ENCODE data around the gene CHN1.

CHN1 gene

DNA sequence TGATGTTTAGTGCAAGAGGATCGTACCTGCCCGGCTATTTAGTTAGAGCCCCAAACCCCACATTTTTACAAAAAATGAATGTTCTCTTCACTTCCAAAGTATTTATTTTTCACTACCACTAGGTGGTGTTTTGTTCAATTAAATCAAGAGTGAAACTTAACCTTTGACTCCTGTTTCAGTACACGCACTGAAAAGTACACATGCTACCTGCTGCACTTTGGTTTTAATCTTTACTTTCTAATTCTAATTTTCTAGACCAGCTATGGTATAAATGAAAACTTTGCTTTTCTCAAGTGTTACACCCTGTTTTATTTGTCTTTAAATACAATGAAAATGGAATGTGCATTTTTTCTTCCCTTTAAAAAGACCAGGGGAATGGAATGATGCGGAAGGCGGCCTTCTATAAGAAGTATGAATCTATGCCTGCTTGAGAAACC lies 31.4 kb upstream of the CHN1 start:
- DNase-seq (ENCODE audit: low read depth) = peak; percentile 25
- peak; percentile 59 for TF ChIP-seq CTCF (conservative IDR thresholded peaks at IDR 0.05; ENCODE audit: low read length)

GRCh38 chr2:175035806-175036205 lies 30.6 kb upstream of the CHN1 start:
- no peak overlapping the region for H3K4me3 ChIP-seq (ENCODE audit: low read length)
- TF ChIP-seq CTCF (conservative IDR thresholded peaks at IDR 0.05; ENCODE audit: low read length) = no peak
- no peak for DNase-seq (ENCODE audit: low read depth)

More for the DNA sequence above, 31.4 kb upstream of the CHN1 start:
- no peak overlapping the region for H3K4me3 ChIP-seq (ENCODE audit: low read length)

- no peak for TF ChIP-seq CTCF (conservative IDR thresholded peaks at IDR 0.05; ENCODE audit: low read length)
- H3K4me3 ChIP-seq (ENCODE audit: low read length) = no peak overlapping the region
- no peak for DNase-seq (ENCODE audit: low read depth)
Observed at GRCh38 chr2:175034716-175035115, 29.5 kb upstream of the CHN1 start.

- no peak overlapping the region for H3K4me3 ChIP-seq (ENCODE audit: low read length)
- TF ChIP-seq CTCF (conservative IDR thresholded peaks at IDR 0.05; ENCODE audit: low read length) = peak; percentile 44
- peak; percentile 43 for DNase-seq (ENCODE audit: low read depth)
Observed at GRCh38 chr2:175030380-175031271, 25.4 kb upstream of the CHN1 start.

- no peak for DNase-seq (ENCODE audit: low read depth)
- TF ChIP-seq CTCF (conservative IDR thresholded peaks at IDR 0.05; ENCODE audit: low read length) = no peak
- H3K4me3 ChIP-seq (ENCODE audit: low read length) = no peak overlapping the region
Observed at GRCh38 chr2:175027755-175028154, 22.6 kb upstream of the CHN1 start.

- no peak overlapping the region for H3K4me3 ChIP-seq (ENCODE audit: low read length)
- no peak for DNase-seq (ENCODE audit: low read depth)
- TF ChIP-seq CTCF (conservative IDR thresholded peaks at IDR 0.05; ENCODE audit: low read length) = no peak
Observed at GRCh38 chr2:175026385-175026784, 21.2 kb upstream of the CHN1 start.

GRCh38 chr2:175025946-175026345 lies 20.8 kb upstream of the CHN1 start:
- DNase-seq (ENCODE audit: low read depth) = peak; percentile 46
- no peak overlapping the region for H3K4me3 ChIP-seq (ENCODE audit: low read length)
- no peak for TF ChIP-seq CTCF (conservative IDR thresholded peaks at IDR 0.05; ENCODE audit: low read length)
